ENCODE results near the gene PTPRM.

The PTPRM gene

DNA sequence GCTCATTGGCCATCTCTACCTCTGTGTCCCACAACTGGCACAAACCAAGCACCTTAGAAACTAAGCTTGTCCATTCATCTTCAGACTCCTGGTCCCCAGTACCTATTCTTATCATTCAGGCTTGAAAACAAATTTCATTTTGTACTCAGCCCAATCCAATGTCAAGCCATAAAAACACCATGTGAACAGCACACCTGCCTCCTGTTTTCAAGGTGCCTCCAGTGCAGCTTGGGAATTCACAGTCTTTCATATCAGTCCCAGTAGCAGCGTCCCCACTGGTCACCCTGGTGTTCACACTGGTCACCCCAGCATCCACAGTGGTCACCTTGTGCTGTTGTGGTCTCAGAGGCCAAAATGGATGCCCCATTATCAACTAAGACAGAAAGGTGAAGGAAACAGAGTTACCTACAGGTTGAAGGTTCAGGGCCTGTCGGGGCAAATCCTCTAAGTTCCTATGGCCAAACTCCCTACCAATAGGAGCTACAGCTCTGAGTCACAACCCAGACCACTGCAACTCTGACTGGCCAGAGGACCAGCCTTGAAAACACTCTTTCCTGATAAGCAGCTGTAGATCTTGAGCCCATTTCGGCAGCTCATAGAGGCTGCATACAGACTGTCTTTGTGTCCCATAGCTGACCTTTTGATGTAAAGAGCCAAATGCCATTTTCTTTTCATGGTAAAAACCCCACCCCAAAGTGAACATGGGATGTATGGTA is 782.6 kb downstream of the PTPRM start:
- no peak for DNase-seq

DNA sequence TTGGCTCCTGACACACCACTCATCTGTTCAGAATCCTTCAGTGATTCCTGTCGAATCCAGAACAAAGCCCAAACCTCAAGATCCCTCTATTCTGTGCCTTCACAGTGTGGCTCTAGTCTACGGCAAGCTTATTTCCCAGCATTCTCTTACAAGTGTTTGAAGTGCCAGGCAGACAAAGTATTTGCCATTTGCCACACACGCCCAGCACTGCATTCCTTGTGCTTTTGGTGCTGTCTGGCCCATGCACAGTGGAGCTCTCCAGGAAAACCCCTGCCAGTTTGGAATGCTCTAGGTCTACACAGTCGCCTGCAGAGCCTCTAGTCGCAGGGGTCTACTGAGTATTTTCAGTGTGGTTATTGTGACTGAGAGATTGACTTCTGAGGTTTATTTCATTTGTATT is 783.5 kb downstream of the PTPRM start:
- DNase-seq: no peak

DNA sequence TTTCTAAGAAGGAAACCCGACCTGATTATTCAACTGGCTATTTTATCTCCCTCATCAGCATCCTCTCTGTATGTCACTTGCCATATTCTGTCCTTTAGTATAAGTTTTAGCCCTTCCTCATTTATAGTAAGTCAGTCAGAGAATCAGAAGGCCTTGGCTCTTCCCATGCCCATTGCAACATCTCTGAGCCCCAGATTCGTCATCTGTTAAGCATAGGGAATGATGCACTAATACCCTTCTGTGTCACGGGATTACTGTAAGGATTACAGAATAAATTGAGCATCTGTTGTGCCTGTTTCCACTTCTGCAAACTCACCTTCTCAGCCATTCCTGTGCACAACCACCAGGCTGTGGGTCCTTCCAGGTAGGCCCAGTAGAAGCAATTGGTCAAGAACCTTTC is 784.0 kb downstream of the PTPRM start:
- no peak for DNase-seq

DNA sequence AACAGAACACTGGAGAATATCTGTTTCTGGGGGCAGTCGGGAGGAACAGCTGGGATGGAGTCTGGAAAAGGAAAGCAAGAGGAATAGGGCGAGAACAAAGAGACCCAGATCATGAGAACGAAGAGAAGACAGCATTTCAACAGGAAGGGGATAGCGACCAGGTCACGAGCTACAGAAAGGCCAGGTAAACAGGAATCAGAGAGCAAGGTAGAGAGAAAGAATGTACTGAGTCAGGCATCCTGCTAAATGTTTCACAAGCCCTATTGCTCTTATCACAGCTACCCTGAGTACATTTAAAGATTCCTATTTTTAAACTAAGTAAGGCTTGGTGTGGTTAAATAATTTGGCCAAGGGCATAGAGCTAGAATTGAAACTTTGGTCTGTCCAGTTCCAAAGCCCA is 787.2 kb downstream of the PTPRM start:
- DNase-seq: no peak

DNA sequence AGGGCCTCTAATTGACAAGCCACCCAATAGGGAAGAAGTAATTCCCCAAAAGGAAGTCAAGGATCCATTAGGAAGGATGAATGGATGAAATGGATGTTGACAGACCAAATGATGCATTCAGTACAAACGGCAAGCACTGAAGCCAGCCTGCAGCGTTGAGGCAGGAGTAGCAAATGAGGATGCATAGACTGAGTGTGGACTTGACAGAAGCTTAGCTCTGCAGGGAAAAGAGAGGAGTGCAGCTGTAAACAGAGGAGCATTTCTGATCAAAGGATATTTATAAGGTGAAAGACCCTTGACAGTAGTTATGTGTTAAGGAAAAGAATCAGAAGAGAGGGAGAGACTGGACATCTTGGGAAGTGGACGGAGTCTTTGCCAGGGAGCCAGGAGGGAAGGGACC is 788.9 kb downstream of the PTPRM start:
- DNase-seq: no peak

DNA sequence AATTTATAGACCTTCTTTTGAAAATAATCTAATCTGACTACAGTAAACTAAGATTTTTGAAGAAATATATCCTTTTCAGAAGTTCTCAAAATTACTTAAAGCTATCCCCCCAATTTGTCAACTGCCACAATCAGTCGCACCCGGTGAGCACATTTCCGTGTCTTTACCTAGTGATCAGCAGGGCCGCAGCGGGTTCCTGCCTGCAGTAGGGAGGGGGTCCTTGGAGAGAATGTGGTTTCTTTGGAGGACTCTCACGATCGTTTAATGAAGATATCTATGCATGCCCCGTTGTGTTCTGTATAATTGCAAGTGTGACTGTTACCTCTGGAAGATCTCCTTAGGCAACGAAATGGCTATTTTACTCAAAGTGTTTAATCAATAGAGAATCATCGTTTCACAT is 790.2 kb downstream of the PTPRM start:
- DNase-seq: no peak

DNA sequence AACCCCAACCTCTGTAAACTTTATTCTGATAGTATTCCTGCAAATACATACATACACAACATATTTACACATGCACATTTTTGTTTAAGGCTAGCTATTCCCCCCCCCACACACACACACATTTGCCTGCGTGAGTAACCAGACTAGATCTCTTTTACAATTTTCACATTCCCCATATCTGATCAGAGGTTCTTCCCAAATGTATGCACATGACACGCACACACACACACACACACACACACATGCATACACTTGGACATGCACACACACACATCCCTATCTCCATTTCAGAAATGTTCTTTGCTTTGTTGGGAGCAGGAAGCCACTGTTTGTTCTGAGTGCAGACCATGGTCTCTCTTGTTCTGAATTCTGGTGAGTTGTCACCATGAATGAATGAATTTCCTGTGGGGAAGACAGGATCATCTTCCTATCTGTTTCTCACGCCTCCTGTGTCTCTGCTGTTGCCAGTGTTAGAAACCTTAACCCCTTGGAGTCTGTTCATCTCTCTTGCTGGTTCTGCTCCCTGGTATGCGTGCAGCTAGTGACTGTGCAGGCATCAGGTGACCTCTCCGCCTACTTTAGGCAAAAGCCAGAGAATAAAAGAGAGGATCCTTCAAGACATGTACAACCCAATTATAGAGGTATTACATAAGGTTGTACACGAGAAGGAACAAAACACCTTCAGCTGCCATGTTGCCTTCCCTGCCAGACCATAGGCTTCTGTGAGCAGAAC is 791.1 kb downstream of the PTPRM start:
- no peak for DNase-seq

DNA sequence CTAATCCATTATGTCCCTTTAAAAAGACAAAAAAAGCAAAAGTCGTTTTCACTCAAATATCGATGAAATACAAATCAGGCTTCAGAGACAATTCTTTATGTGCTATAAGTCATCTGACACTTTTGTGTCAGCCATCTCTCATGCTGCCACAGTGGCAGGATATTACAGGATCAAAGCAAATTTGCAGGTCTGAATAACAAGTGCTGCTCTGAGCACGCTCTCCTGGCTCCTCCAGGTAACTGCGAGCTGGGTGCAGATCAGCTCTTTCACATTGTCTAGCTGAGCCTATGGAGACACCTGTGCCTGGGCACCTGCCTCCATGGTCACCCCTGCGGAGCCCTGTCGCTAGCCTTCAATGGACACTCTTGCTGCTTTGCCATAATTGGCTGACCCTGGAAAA is 792.0 kb downstream of the PTPRM start:
- no peak for DNase-seq

DNA sequence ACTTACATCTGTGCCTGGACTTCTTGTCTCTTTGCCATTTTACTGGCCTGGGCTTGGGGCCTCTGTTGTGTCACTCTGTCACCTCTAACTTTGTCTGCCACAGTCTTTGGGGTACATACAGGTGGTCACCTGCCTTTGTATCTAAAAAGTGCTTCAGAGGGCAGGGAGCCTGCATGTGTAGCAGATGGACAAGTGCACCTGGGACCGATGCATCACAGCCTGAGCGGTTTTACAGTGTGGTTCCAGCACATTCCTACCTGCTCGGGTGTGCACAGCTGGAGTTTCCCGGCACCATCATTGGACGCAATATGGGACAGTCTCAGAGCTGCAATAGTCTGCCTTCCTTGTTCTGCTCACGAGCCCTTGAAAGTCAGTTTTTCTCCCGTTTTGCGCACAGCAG is 792.4 kb downstream of the PTPRM start:
- no peak for DNase-seq

DNA sequence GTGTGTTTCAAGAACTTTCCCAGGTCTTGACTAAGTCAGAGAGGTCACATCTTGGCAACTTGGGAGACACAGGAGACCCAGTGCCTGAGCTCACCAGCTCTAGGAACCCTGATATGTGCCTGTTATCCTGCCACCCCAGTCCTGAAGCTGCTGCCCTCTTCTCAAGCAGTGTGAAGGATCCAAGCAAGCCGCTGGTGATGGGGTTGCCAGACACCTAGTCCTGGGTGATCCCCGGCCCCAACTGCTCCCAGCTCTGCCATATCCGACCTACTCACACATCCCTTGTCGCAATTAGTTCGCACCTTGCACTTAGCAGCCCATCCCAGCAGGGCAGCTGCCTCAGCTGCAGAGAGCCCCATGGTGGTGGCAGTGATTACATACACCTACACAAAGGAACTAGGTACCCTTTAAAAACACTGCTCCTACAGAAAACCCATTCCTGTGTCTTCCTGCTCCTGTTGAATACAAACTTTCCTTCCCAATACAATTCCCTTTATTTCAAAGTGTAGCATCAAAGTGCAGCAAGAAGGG is 794.9 kb downstream of the PTPRM start:
- DNase-seq: no peak

DNA sequence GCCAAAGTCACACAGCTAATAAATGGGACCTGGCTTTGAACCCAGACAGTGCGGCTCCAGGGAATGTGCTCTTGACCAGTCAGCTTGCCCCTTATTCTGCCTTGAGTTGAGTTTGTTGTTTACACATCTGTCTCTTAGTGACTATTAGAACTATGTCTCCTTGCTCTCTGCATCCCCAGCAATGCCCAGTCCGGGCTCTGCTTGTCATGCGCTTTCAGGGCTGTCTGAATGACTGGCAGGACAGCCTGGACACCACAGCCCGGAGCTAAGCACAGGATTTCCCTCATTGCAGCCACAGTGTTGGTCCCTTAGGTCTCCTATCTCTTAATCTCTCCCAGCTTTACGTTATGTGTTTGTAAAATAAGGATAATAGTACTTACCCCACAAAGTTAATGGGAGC is 795.7 kb downstream of the PTPRM start:
- DNase-seq: no peak

DNA sequence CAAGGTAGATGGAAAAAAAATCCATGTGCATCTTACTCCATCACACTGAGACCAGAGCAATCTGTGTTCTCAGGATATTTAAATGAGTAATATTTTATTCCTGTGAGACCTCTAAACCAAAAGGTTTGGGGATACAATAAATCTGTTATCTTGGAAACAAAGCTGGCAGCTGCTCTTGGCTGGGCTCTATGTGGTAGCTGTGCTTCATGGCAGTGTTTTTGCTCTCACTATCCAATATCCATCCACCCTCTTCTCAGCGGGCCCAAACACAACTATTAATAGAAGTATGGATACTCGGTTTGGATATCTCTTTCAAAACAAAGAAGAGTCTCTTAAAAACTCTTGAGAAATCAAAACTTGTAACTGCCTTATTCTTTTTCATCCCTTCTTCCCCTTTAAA is 797.3 kb downstream of the PTPRM start:
- no peak for DNase-seq

DNA sequence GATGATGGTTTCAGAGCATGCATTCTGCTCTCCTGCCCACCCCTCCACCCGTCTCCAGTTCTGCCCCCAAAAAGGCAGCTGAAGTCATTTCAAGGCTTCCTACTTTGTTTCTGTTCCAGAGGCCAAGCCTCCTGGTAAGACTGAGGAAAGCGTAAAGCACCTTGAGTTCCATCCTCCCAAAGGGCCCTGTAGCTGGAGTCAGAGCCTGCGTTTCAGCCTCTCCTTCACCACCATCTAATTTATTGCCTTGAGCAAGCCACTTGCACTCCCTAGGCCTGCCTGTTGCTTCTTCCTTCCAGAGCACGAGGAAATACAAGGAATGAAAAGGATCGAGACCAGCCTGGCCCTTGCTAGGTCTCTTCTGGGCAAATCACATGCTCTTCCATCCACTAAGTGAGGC is 797.9 kb downstream of the PTPRM start:
- no peak for DNase-seq

DNA sequence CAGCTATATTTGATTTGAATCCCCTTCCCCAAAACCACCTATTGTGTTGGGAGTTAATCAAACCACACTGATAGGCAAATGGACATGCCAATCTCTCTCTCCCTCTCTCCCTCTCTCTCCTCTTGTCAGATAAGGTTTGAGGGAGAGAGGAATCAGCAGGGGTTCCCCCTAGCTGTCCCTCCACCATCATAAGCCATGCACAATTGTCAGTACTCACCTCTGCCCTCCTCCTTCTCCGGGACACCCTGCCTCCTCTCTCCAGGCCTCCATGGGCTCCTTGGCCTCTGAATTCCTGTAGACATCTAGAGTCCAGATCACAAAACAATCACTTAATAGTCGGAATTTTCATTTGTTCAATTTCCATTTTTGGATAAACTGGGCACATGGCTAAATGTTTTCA is 798.4 kb downstream of the PTPRM start:
- DNase-seq: no peak

DNA sequence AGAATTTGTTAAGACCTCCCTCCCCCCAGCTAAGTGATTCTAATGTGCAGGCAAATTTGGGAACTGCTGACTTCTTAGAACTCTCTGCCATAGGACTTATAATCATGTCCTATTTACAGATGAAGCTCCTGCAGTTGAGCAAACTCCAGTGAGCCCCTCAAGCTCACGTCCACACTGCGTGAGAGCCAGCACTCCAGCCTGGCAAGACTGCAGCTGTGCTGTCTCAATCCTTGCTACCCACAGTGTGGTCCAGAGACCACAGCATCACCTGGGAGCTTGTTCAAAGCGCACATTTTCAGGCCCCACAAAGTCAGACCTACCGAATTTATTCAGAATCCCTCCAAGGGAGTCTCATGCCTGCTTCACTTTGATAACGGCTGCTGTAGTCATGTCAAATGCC is 799.0 kb downstream of the PTPRM start:
- no peak for DNase-seq

DNA sequence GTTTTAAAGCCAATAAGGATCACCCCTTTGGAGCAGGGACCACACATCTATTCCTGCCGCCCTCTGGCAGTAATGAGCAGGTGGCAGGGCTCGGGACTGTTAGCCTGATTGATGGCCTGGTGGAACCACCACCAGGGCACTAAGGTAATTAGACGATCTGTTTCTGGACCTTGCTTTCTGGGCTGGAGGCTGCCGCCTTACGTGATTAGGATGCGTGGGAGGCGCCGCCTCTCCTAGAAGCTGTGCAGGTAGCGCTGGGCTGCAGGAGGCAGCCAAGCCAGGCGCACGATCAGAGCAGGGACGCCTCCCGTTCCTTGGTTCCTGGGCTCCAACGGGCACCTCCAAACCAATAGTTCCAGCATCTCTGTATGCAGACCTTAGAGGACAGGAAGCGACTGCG is 799.5 kb downstream of the PTPRM start:
- DNase-seq: no peak

DNA sequence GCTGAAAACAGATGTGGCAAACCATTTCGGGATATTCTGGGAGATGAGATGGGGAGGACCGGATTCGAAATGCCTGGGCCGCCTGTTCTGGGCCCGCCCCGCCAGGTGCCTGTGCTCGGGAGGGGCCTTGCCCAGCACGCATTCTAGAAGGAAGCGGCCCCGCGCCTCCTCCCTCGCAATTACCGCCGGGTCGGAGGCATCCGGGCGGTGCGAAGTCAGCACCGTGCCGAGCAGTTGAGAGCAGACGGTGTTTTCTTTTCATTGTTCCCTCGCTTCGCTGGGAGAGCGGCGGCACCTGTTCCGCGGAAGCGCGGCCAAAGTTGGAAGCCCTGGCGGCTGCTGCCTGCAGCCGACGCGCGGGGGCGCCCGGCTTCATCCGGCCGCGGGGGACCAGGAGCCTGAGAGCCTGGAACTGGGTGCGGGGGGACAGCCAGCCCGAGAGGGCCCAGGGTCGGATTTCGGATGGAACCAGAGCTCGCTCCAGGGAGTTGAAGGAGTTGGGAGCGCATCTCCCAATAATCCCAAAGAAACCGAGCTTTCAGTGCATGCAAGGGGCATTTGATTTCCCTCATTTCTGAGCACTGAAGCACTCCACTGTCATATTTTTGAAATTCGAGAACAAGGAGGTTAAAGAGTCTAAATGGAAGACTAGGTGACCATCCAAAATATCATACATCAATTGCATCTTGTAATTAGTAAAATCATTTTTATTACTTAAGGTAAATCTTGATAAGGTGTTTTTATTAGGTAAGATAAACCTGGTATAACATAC is 800.3 kb downstream of the PTPRM start:
- peak in 2 of 3 donors; percentile 24 to 43 for DNase-seq

DNA sequence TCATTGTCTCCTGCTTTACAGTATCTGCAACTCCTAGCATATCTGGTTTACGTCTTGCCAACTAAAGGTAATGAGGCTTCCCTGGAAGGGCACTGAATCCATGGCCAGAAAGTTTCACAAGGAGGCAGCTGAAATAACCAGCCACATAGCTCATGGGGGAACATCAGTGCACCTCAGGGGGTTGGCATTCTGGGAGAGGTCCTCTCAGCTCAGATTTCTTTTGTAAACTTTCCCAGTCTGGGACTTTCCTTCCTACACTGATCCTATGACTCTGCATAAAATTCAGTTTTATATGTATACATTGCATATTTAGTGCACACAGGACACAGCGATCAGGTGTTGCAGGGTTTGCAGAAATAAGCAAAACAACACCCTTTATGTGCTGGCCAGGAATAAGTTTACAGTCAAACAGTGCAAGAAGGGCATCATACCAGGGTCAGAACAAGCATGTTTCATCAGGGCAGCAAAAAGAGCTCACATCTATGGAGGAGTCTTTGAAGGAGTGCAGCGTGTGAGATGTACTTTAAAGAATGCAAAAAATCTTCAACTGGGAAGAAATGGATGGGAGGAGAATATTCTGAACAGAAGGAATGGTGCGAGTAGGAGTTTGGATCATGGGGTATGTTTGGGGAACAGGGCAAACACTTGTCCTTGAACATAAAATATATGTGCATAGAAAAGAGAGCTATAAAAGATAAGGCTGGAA is 801.5 kb downstream of the PTPRM start:
- no peak for DNase-seq

DNA sequence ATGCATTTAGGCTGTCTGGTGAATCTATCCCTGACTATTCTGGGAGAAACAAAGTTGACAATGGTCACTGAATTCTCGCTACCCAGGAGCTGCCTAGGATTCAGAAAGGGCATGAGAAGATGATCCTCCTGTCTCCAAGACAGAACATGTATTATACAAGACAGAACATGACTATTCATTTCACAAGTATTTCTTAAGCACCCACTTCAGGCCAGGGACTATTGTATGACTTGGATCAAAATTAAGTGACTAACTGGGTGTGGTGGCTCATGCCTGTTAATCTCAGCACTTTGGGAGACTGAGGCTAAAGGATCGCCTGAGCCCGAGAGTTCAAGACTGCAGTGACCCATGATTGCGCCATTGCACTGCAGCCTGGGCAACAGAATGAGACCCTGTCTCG is 806.4 kb downstream of the PTPRM start:
- no peak for DNase-seq

DNA sequence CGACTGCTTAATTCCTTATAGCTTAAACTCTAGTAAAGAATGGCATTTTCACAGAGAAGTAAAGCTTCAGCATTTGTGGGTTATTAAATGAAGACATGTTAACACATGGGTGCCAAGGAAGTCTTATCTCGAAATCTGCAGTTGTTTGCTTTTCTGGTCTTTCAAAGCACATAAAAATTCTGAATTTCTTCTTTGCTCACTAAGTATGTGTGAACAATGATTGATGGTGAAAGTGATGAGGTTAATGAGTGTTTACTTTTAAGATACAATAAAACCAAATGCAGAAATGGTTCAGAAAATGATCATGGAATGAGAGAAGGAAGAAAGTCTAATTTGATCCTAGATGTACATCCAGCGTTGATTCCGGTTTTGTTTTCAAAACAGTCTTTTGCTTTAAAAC is 807.6 kb downstream of the PTPRM start:
- DNase-seq: no peak

DNA sequence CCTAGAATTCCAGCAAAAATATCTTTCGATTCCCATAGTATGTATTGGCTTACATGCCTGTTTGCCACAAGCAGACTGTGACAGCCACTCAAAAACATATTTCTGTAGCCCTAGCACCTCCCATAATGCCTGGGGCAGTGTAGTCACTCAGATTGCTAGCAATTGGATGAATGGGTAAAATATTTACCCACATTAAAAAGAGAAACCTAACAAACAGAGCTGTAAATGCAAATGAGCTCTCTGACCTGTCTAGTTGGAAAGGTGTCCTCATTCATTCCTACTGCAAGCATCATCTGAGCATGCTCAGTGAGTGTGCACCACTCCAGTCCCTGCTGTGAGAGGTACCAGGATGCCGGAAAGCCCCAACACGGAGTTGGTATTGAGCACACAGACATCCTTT is 808.1 kb downstream of the PTPRM start:
- DNase-seq: no peak

DNA sequence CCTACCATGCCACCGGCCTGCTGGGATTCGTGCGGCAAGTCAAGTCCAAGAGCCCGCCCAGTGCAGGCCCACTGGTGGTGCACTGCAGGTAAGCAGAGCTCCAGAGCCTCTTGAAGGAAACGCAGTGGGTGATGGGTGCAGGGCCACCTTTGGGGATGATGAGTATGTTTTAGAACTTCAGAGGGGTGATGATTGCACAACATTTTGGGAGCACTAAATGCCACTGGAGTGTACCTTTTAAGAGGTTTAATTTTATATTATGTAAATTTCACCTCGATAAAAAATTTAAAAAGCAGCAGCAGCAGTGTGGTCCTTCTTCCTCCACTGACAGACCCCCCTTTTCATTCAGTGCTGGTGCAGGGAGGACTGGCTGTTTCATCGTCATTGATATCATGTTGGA is 809.0 kb downstream of the PTPRM start:
- no peak for DNase-seq
